Gastroesophageal sphincter (tissue), 4 donors: Measurements from ENCODE around the gene ASIC1. TPM values are rescaled to one million over a fixed set of nuclear protein-coding genes. Genes with fewer than 3 reads are reported as not detected.
A peak's percentile ranks its signal among the peaks of the same experiment; 100 is the strongest.

Experiments
- ATAC-seq: fragments of 150-250 bp; one replicate; pipeline ENCODE4 v1.9.1; 2016; ENCODE audit warnings: mild to moderate bottlenecking, moderate library complexity
- H3K27ac ChIP-seq, 4 donors: fragments of 200-600 bp; sonication (generic) in 3 of 4; 1 replicate in 3 of 4; 2 replicates in 1 of 4; pipeline ENCODE4 v1.5.1; 2016 to 2019
- H3K27me3 ChIP-seq: fragments of 200-600 bp; sonication (generic); one replicate; pipeline ENCODE4 v1.5.1; 2019
- H3K36me3 ChIP-seq, 2 donors: fragments of 200-600 bp; sonication (generic); one replicate each; pipeline ENCODE4 v1.5.1; 2019; ENCODE audit warnings: control low read depth in 1 of 2
- H3K4me1 ChIP-seq, 3 donors: fragments of 200-600 bp; sonication (generic); 1 replicate in 2 of 3; 2 replicates in 1 of 3; pipeline ENCODE4 v1.5.1; 2016 to 2019; ENCODE audit warnings: control low read depth in 2 of 3
- H3K4me3 ChIP-seq, 2 donors: fragments of 200-600 bp; sonication (generic); one replicate each; pipeline ENCODE4 v1.5.1; 2019; ENCODE audit warnings: mild to moderate bottlenecking in 1 of 2, moderate library complexity in 1 of 2
- H3K9me3 ChIP-seq, 3 donors: fragments of 200-600 bp; sonication (generic); one replicate each; pipeline ENCODE4 v1.5.1; 2017 to 2019; ENCODE audit warnings: control low read depth in 2 of 3
- EP300 ChIP-seq: sonication (generic); formaldehyde crosslinking; IDR thresholded peaks from one replicate; pipeline ENCODE4 v1.6.1; 2017; ENCODE audit warnings: antibody characterized with exemption, mild to moderate bottlenecking
- POLR2A ChIP-seq, 2 donors: fragments of 450-650 bp; IDR thresholded peaks; one replicate each; pipeline ENCODE4 v1.6.1; 2017; ENCODE audit warnings: antibody characterized with exemption in 2 of 2, mild to moderate bottlenecking in 2 of 2, moderate library complexity in 1 of 2
- POLR2AphosphoS5 ChIP-seq: sonication (generic); formaldehyde crosslinking; IDR thresholded peaks from one replicate; pipeline ENCODE4 v1.6.1; 2017; ENCODE audit warnings: antibody characterized with exemption
- WGBS, 2 donors: methylation state at CpG; one replicate each; pipeline ENCODE4 v1.1.5; 2018; ENCODE audit warnings: low coverage in 1 of 2; 5-methylcytosine and 5-hydroxymethylcytosine counted together
- total RNA-seq, 4 donors: library from RNA; depleted of rRNA; stranded (reverse); fragments of >200 nt; gene quantifications; one replicate each; pipeline ENCODE4 v1.1.0, GENCODE V29; 2016
- TF ChIP-seq, protein P1 (sequence below), 4 experiments: fragments of 200-600 bp in 2 of 4; fragments of 450-650 bp in 2 of 4; sonication (generic) in 1 of 4; IDR thresholded peaks; one replicate each; pipeline ENCODE4 v1.5.1; 2017 to 2019; ENCODE audit warnings: antibody characterized with exemption in 4 of 4, mild to moderate bottlenecking in 2 of 4, moderate library complexity in 2 of 4

Gene ASIC1
- total RNA-seq, 4 donors from 2014 or later: 0.82 to 4.9 (median 3.1) TPM

DNA sequence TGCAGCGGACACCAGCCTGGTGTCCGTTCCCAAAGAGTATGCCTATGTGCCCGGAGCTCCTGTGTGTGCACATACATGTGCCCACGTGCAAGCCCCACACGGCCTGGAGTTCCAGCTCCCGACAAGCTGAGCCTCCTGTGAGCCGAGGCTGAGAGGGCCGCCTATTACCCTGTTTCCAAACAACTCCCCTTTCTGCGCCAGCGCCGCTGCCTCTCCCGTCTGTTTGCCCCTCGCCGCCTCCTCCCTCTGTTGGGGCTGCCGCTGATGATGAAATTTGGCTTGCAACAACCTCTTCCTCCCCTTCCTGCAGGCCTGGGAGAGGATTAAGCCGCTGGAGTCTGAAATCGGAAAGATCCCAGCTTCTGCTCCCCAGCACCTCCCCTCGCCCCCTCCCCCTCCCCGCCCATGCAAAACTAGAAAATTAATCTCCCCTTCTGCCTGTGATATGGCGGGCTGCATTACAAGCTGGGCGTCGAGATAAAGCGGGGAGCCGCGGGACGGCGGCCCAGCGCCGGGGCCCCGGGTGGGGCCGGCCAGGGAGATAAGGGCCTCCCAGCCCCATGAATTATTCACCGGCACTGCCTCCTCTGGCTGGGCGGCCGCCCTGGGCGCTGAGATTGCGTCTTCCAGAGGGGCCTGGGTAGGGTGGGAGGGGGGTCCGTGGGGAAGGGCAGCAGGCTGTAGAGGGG lies 6.8 kb upstream of the ASIC1 start:
- Histone ChIP-seq H3K4me1 (peaks cover 0 to 17% (median 3%) of the 10 kb centered on the region in 3 donors), H3K36me3 (no peaks in the 10 kb centered on the region), H3K9me3 (no peaks in the 10 kb centered on the region), H3K27ac (peak overlapping the region in 2 of 4 donors; percentile 24 to 64), H3K27me3 (peaks cover 34% of the 10 kb centered on the region), H3K4me3 (peak overlapping the region in 1 of 2 donors; percentile 36)
- TF ChIP-seq POLR2A (IDR thresholded peaks at IDR 0.05) (no peak), POLR2AphosphoS5 (peak; percentile 6)
- 4 to 11% methylated on average over 6 to 17 of the region's 37 CpGs for WGBS, 2 donors
- ATAC-seq: peak; percentile 89

DNA sequence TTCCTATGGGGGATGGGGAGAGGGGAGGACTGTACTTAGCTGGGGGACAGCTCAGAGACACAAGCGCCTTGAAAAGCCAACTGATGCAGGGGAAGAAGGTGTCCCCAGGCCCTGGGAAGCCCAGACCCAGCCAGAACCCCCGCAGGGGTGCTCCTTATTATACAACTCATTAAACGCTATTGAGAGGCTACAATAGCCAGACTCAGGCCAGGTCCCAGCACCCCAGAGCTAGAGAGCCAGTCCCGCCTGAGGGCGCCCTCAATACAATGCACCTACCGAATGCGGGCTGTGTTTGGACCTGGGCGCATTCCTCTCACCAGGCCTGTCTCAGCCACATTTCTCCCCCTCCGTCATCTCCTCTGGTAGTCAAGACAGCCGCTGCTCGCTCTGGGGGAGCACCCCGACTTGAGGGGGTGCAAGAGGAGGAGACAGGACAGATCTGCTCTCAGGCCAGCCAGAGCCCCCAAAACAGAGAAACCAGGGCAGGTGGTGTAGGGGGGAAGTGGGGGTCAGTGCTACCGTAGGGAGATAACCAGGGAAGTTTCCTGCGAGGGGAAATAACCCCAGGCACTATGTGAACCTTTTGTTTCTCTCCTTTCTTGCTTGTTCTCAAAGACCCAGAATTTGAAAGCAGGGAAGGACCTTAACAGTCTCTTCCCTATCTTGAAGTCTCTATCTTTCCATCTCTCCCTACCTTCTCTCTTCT lies 6.1 kb upstream of the ASIC1 start:
- H3K27ac ChIP-seq: peak overlapping the region in 2 of 4 donors; percentile 24 to 64
- peaks cover 0 to 24% (median 8%) of the 10 kb centered on the region in 3 donors for H3K4me1 ChIP-seq
- peak overlapping the region in 1 of 2 donors; percentile 36 for H3K4me3 ChIP-seq
- no peaks in the 10 kb centered on the region for H3K9me3 ChIP-seq
- TF ChIP-seq POLR2AphosphoS5 (no peak), POLR2A (IDR thresholded peaks at IDR 0.05) (no peak), EP300 (no peak)
- TF ChIP-seq, protein P1, sequence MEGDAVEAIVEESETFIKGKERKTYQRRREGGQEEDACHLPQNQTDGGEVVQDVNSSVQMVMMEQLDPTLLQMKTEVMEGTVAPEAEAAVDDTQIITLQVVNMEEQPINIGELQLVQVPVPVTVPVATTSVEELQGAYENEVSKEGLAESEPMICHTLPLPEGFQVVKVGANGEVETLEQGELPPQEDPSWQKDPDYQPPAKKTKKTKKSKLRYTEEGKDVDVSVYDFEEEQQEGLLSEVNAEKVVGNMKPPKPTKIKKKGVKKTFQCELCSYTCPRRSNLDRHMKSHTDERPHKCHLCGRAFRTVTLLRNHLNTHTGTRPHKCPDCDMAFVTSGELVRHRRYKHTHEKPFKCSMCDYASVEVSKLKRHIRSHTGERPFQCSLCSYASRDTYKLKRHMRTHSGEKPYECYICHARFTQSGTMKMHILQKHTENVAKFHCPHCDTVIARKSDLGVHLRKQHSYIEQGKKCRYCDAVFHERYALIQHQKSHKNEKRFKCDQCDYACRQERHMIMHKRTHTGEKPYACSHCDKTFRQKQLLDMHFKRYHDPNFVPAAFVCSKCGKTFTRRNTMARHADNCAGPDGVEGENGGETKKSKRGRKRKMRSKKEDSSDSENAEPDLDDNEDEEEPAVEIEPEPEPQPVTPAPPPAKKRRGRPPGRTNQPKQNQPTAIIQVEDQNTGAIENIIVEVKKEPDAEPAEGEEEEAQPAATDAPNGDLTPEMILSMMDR (IDR thresholded peaks at IDR 0.05): no peak
- ATAC-seq: no peak
- H3K36me3 ChIP-seq: no peaks in the 10 kb centered on the region
- H3K27me3 ChIP-seq: peaks cover 34% of the 10 kb centered on the region
- 66% methylated on average over 3 of the region's 14 CpGs; no CpG with 5 or more reads in 1 of the 2 donors for WGBS, 2 donors

DNA sequence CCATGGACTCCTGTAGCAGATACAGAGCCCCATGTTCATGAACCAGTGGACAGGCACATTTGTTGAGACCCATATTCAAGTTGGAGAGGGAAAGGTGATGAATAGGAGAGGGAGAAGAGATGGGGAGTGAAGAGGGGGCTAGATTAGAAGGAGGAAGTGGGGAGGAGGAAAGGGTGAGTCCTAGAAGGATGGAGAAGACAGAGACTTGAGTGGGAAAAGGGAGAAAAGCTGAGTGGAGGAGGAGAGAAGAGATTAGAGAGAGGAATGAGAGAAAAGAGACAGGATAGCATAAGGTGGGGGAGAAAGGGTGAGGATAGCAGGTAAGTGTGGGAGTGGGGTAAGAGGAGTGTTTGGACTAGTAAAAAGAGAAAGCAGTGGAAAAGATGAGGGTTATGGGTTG lies 4.9 kb upstream of the ASIC1 start:
- Histone ChIP-seq H3K36me3 (no peaks in the 10 kb centered on the region), H3K4me1 (peaks cover 3 to 35% (median 17%) of the 10 kb centered on the region in 3 donors), H3K9me3 (no peaks in the 10 kb centered on the region), H3K27ac (no peak overlapping the region), H3K4me3 (no peak overlapping the region), H3K27me3 (peaks cover 34% of the 10 kb centered on the region)
- TF ChIP-seq, protein P1 (IDR thresholded peaks at IDR 0.05): no peak
- TF ChIP-seq EP300 (no peak), POLR2A (IDR thresholded peaks at IDR 0.05) (no peak), POLR2AphosphoS5 (no peak)
- no peak for ATAC-seq

DNA sequence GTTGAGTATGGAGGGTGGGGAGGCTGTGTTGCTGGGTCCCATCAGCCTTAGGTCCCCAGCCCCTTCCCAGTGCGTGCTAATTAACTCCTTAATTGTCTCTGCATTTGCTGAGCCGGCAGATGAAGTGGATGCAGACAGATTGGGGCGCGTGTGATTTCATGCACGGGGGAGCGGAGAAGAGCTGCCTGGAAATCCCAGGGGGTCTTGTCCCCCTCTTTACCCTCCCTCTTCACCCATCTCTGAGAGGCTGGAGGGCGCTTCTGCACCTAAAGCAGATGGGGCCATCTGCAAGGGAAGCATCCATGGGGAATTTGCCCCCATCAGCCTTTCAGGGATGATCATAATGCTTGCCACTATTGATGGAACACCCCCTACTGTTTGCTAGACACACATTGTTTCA lies 4.4 kb upstream of the ASIC1 start:
- WGBS, 2 donors: 95% methylated on average over 4 of the region's 7 CpGs; no CpG with 5 or more reads in 1 of the 2 donors
- Histone ChIP-seq H3K36me3 (no peaks in the 10 kb centered on the region), H3K27ac (no peak overlapping the region), H3K27me3 (peaks cover 34% of the 10 kb centered on the region), H3K9me3 (no peaks in the 10 kb centered on the region), H3K4me1 (peaks cover 3 to 39% (median 17%) of the 10 kb centered on the region in 3 donors), H3K4me3 (no peak overlapping the region)
- ATAC-seq: no peak
- no peak for TF ChIP-seq POLR2AphosphoS5
- no peak for TF ChIP-seq EP300
- TF ChIP-seq POLR2A (IDR thresholded peaks at IDR 0.05): no peak
- TF ChIP-seq, protein P1 (IDR thresholded peaks at IDR 0.05): no peak

DNA sequence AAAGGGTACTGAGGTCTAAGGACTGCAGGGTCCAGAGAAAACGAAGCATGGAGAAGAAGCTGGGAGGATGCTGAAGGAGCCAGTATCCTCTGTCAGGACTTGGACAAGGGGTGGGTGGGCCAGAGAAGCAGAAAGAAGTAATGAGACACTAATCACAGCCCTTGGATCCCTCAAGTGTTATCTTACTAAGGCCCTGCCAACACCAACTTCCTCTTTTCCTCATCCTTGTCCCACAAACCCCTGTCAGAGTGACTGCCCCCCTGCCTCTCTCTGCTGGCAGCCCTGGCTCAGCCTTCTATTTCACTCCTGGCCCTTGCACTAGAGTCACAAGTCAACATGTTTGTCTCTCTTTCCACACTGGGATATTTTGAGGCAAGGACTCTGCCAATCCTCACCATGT lies 3.8 kb upstream of the ASIC1 start:
- no peaks in the 10 kb centered on the region for H3K9me3 ChIP-seq
- H3K27me3 ChIP-seq: peaks cover 31% of the 10 kb centered on the region
- ATAC-seq: no peak
- no peak overlapping the region for H3K4me3 ChIP-seq
- H3K4me1 ChIP-seq: peaks cover 3 to 45% (median 17%) of the 10 kb centered on the region in 3 donors
- TF ChIP-seq, protein P1 (IDR thresholded peaks at IDR 0.05): no peak
- no peak for TF ChIP-seq POLR2A (IDR thresholded peaks at IDR 0.05)
- no peak for TF ChIP-seq POLR2AphosphoS5
- no peak for TF ChIP-seq EP300
- H3K27ac ChIP-seq: no peak overlapping the region
- H3K36me3 ChIP-seq: no peaks in the 10 kb centered on the region
- WGBS, 2 donors: 78% methylated on average over 1 of the region's 1 CpG; no CpG with 5 or more reads in 1 of the 2 donors
